Cardiac fibroblast (primary cell): ENCODE measurements around the gene SAMMSON.

Source experiments
- DNase-seq, 2 donors: peaks; one replicate each; pipeline versions ENCODE4 v3.0.0 to v3.0.0-alpha.2; 2010; ENCODE audit warnings: low read depth in 2 of 2
- H3K4me3 ChIP-seq, 2 donors: replicated peaks in 1 of 2; 1 replicate in 1 of 2; 2 replicates in 1 of 2; pipeline ENCODE4 v1.5.1; 2011; ENCODE audit warnings: low read depth in 2 of 2, low read length in 2 of 2, mild to moderate bottlenecking in 2 of 2, moderate library complexity in 1 of 2
- CTCF ChIP-seq: IDR thresholded peaks from one replicate; pipeline ENCODE4 v1.5.1; 2011; ENCODE audit warnings: low read depth, mild to moderate bottlenecking, low read length, inconsistent platforms

The SAMMSON gene

GRCh38 chr3:69993757-69994156 lies 5.8 kb upstream of the SAMMSON start:
- TF ChIP-seq CTCF = no peak
- no peak for DNase-seq

GRCh38 chr3:69994919-69995318 lies 4.6 kb upstream of the SAMMSON start:
- H3K4me3 ChIP-seq = no peak overlapping the region
- no peak for DNase-seq
- no peak for TF ChIP-seq CTCF

More at GRCh38 chr3:69993757-69994156, 5.8 kb upstream of the SAMMSON start:
- no peak overlapping the region for H3K4me3 ChIP-seq

GRCh38 chr3:69997631-69998307 lies 1.8 kb upstream of the SAMMSON start:
- H3K4me3 ChIP-seq = no peak overlapping the region
- peak in 1 of 2 donors; percentile 16 for DNase-seq
- no peak for TF ChIP-seq CTCF

GRCh38 chr3:69998759-69999139 lies 784 bp upstream of the SAMMSON start:
- no peak for TF ChIP-seq CTCF
- peak overlapping the region in 1 of 2 donors; percentile 15 for H3K4me3 ChIP-seq
- DNase-seq = no peak

GRCh38 chr3:70000028-70000410 lies 486 bp downstream of the SAMMSON start:
- DNase-seq = no peak
- TF ChIP-seq CTCF = no peak

GRCh38 chr3:70000563-70001081 lies 1.1 kb downstream of the SAMMSON start:
- no peak for TF ChIP-seq CTCF
- H3K4me3 ChIP-seq = no peak overlapping the region
- DNase-seq = peak in 1 of 2 donors; percentile 32

More at GRCh38 chr3:70000028-70000410, 486 bp downstream of the SAMMSON start:
- H3K4me3 ChIP-seq = no peak overlapping the region
